ENCODE measurements around the gene LAMC1. TPM values are rescaled to one million over a fixed set of nuclear protein-coding genes. Genes with fewer than 3 reads are reported as not detected.

Gene LAMC1
- total RNA-seq, 2 experiments from 2014 or later: not detected

DNA sequence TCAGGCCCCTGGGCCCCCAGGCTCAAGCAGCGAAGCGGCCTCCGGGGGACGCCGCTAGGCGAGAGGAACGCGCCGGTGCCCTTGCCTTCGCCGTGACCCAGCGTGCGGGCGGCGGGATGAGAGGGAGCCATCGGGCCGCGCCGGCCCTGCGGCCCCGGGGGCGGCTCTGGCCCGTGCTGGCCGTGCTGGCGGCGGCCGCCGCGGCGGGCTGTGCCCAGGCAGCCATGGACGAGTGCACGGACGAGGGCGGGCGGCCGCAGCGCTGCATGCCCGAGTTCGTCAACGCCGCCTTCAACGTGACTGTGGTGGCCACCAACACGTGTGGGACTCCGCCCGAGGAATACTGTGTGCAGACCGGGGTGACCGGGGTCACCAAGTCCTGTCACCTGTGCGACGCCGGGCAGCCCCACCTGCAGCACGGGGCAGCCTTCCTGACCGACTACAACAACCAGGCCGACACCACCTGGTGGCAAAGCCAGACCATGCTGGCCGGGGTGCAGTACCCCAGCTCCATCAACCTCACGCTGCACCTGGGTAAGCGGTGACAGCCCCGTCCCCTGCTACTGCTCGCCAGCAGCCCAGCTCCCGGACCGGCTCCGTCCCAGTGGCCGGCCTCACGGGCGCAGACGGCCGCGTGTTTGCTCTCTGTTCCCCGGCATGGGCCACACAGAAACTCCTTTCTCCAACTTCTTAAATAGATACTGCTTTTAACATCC lies 539 bp downstream of the LAMC1 start:
- H3K36me3 Mint-ChIP-seq (ENCODE audit: low read depth): no peaks in the 10 kb centered on the region
- ChIA-PET POLR2A (no interaction called here), CTCF (no interaction called here)
- H3K9me3 Mint-ChIP-seq (ENCODE audit: insufficient read depth): no peaks in the 10 kb centered on the region
- H3K4me3 Mint-ChIP-seq: peak overlapping the region; percentile 62
- peak; percentile 42 for DNase-seq
- ATAC-seq: peak; percentile 73
- peaks cover 62% of the 10 kb centered on the region for H3K27me3 Mint-ChIP-seq (ENCODE audit: low read depth)
- H3K4me1 Mint-ChIP-seq (ENCODE audit: low read depth): peaks cover 11% of the 10 kb centered on the region
- peak overlapping the region; percentile 33 for H3K27ac Mint-ChIP-seq

DNA sequence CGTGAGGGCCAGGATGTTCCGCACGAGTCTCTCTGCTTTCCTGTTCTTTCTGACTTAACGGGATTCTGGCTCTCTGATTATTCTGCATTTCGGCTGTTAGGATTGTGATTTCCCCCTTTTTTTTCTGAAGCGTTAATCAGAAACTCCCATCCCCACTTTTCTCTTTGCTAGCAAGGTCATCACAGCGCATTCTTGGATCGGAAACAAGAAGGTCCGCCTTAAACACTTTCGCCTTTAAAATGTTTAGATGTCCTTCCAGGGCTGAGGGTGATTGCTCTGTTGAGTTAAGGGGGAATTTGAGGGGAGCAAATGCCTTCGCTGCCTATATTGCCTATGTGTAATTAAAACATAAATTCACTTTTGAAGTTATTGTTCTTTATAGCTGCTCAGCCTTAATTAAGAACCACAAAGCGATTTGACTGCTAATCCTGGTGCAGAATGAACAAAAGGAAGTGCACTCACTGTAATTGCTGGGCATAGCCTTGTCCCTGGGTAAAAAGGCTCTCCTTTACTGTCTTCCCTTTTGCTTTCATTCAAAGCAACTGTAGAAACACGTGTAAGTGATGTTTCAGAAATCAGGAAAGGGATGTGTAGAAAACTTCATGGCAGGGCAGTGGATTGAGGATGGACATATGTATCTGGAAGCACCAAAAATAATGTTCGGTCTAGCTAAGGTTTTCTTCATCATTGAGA lies 1.2 kb downstream of the LAMC1 start:
- Mint-ChIP-seq H3K36me3 (ENCODE audit: low read depth) (no peaks in the 10 kb centered on the region), H3K27me3 (ENCODE audit: low read depth) (peaks cover 69% of the 10 kb centered on the region), H3K9me3 (ENCODE audit: insufficient read depth) (no peaks in the 10 kb centered on the region), H3K27ac (peak overlapping the region; percentile 33), H3K4me3 (peak overlapping the region; percentile 62), H3K4me1 (ENCODE audit: low read depth) (peaks cover 11% of the 10 kb centered on the region)
- no peak for DNase-seq
- CTCF ChIA-PET: interaction anchor here (0.7 kb wide), 1 partner anchor 62 kb away, joined by 3 read pairs; no protein-coding TSS in a partner anchor
- POLR2A ChIA-PET: no interaction called here
- ATAC-seq: no peak

DNA sequence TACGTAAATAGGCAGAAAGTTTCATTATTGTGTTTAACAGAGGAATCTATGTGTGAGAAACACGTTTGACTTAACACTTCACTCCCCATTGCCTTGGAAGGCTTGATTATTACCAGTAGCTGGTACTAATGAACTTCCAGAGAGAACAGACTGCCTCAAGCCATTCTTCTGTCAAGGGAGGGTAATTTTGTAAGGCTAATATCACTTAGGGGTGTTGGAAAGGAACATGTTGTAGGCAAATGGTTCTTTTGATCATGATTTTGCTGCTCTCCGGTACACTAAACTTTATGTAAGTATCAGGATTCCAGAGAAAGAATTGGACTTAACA lies 1.8 kb downstream of the LAMC1 start:
- CTCF ChIA-PET: interaction anchor here (0.7 kb wide), 1 partner anchor 62 kb away, joined by 3 read pairs; no protein-coding TSS in a partner anchor
- DNase-seq (no peak), ATAC-seq (no peak)
- Mint-ChIP-seq H3K27me3 (ENCODE audit: low read depth) (peaks cover 72% of the 10 kb centered on the region), H3K4me3 (no peak overlapping the region), H3K27ac (no peak overlapping the region), H3K36me3 (ENCODE audit: low read depth) (no peaks in the 10 kb centered on the region), H3K9me3 (ENCODE audit: insufficient read depth) (no peaks in the 10 kb centered on the region), H3K4me1 (ENCODE audit: low read depth) (peaks cover 11% of the 10 kb centered on the region)
- POLR2A ChIA-PET: no interaction called here

DNA sequence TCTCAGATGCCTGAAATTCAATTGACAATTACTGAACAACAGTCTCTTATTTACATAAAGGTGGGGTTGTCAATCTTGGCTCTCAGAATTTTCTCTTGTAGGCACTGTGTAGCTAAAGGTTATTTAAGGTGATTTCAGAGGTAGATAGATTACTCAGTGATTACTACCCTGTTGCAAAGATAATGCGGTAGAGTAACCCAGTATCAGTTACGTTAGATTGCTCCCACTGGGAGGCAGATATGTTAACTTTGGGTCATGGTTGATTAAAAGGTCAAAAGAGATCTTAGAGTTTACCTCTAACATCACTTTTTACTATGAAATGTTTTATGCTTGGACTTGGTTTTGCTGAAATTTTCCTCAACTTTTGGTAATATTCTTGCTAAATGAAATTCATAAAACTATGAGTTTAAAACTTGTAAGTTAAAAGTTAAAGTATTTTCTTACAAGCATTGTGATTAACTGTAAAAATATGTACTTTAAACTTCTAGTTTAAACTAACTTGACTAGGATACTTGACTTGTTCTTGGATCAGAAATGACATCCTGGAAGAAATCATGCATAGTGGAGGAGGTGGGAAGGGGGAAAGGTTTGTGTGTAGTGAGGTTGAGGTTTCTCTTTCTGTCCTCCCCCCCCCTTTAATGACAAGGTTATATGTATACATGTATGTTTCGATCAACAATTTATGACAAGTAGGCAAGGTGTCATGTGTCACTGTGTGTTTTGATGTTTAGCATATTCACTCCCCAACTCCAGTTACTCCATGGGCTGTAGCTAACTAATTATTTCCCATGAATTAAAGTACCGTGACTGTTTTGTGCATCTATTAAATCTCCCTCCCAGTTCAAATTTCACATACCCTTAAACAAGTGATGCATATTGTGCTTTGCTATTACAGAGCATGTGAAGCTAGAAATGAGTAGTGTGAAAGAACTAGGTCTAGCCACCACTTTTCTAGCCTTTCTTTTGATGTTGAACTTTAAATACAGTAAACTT lies 2.9 kb downstream of the LAMC1 start:
- Mint-ChIP-seq H3K27ac (no peak overlapping the region), H3K4me3 (no peak overlapping the region), H3K36me3 (ENCODE audit: low read depth) (no peaks in the 10 kb centered on the region), H3K9me3 (ENCODE audit: insufficient read depth) (no peaks in the 10 kb centered on the region), H3K27me3 (ENCODE audit: low read depth) (peaks cover 73% of the 10 kb centered on the region), H3K4me1 (ENCODE audit: low read depth) (peaks cover 11% of the 10 kb centered on the region)
- ChIA-PET CTCF (no interaction called here), POLR2A (interaction anchor here (0.6 kb wide), 1 partner anchor 177 kb away, joined by 3 read pairs; no protein-coding TSS in a partner anchor)
- DNase-seq (no peak), ATAC-seq (no peak)

DNA sequence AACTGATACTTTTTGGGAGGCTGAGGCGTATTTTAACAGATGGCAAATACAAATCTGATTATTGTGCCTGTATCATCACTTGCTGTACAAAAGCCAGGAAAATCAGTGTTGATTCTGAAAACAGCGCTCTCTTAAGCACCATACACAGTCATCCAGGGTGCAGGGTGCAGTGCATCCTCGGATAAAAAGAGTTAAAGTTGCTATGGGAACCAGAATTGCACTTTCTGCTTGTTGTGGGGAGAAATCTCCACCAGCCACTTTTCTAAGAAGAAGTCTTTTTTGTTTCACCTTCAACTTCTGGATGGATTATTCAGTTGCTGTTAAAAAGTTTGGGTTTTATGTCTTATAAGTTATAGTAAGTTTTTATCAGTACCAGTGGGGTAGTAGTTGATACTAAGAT lies 3.8 kb downstream of the LAMC1 start:
- POLR2A ChIA-PET: interaction anchor here (0.6 kb wide), 1 partner anchor 176 kb away, joined by 3 read pairs; no protein-coding TSS in a partner anchor

DNA sequence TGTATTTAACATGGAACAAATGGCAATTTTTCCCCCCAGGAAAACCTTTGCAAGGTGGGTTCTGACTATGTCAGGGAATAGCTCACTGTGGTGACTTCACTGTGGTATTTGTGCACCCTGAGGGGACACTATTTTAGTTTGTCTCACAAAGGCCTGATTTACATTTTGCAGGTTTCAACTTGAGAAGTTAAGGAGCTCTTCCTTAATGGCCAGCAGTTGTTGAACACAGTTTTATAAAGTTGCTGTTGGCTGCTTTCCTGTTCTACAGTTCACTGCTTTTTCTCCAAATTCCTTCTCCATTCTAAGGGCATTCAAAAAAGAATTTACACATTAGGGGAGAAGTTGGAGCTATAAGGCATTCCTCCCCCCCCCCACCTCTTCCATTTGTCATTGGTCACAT lies 4.6 kb downstream of the LAMC1 start:
- H3K27ac Mint-ChIP-seq: no peak overlapping the region
- H3K4me1 Mint-ChIP-seq (ENCODE audit: low read depth): peaks cover 7% of the 10 kb centered on the region
- ChIA-PET POLR2A (interaction anchor here (0.5 to 0.6 kb wide), 2 partner anchors 138 to 491 kb away, joined by 3 read pairs; no protein-coding TSS in a partner anchor), CTCF (interaction anchor here (0.9 to 1.0 kb wide), 2 partner anchors 9 to 32 kb away, joined by 3 read pairs; no protein-coding TSS in a partner anchor)
- ATAC-seq: no peak
- no peaks in the 10 kb centered on the region for H3K9me3 Mint-ChIP-seq (ENCODE audit: insufficient read depth)
- no peak for DNase-seq
- H3K36me3 Mint-ChIP-seq (ENCODE audit: low read depth): no peaks in the 10 kb centered on the region
- peaks cover 67% of the 10 kb centered on the region for H3K27me3 Mint-ChIP-seq (ENCODE audit: low read depth)
- H3K4me3 Mint-ChIP-seq: no peak overlapping the region

More for the DNA sequence above, 3.8 kb downstream of the LAMC1 start:
- peaks cover 11% of the 10 kb centered on the region for H3K4me1 Mint-ChIP-seq (ENCODE audit: low read depth)
- CTCF ChIA-PET: interaction anchor here (1.0 kb wide), 1 partner anchor 8 kb away, joined by 3 read pairs; no protein-coding TSS in a partner anchor
- no peaks in the 10 kb centered on the region for H3K9me3 Mint-ChIP-seq (ENCODE audit: insufficient read depth)
- H3K36me3 Mint-ChIP-seq (ENCODE audit: low read depth): no peaks in the 10 kb centered on the region
- DNase-seq: no peak
- H3K4me3 Mint-ChIP-seq: no peak overlapping the region
- H3K27ac Mint-ChIP-seq: no peak overlapping the region
- ATAC-seq: no peak
- peaks cover 73% of the 10 kb centered on the region for H3K27me3 Mint-ChIP-seq (ENCODE audit: low read depth)

DNA sequence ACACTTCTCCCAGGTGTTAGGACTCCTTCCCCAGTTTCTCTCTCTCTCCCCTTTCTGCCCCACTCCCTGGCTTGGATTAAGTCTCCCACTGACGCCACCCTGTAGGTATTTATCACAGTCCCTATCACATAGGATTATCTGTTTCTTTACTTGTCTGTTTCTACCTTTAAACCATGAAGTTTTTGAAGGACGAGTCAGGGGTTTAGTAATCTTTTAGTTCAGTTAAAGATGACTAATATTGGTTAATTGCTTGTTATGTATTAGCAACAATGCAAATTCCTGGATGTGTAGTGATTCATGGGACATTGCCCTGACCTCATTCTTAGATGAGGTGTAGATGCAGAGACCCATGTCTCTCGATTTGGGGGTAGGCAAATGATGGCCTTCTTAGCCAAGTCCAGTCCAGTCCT lies 6.4 kb downstream of the LAMC1 start:
- peaks cover 11% of the 10 kb centered on the region for H3K4me1 Mint-ChIP-seq (ENCODE audit: low read depth)
- DNase-seq (no peak), ATAC-seq (no peak)
- H3K36me3 Mint-ChIP-seq (ENCODE audit: low read depth): no peaks in the 10 kb centered on the region
- no peaks in the 10 kb centered on the region for H3K9me3 Mint-ChIP-seq (ENCODE audit: insufficient read depth)
- peaks cover 66% of the 10 kb centered on the region for H3K27me3 Mint-ChIP-seq (ENCODE audit: low read depth)
- H3K27ac Mint-ChIP-seq: no peak overlapping the region
- POLR2A ChIA-PET: interaction anchor here (1.3 kb wide), 1 partner anchor 10 kb away, joined by 3 read pairs; no protein-coding TSS in a partner anchor
- H3K4me3 Mint-ChIP-seq: no peak overlapping the region
- CTCF ChIA-PET: no interaction called here

DNA sequence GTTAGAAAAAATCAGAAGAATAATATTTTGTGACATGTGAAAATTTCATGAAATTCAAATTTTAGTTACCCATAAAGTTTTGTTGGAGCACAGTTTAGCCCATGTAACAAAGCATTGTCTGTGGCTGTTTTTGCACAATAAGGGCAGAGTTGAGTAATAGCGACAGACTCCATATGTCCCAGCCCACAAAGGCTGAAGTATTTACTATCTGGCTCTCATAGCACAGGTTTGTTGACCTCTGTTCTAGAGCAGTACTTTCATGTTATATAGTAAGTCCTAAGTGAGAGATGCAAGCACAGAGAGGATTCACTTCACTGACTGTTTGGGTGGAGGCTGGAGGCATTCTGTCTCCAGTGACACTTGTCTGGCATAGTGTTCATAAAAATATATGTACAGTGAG lies 6.8 kb downstream of the LAMC1 start:
- Mint-ChIP-seq H3K27ac (no peak overlapping the region), H3K36me3 (ENCODE audit: low read depth) (no peaks in the 10 kb centered on the region)

DNA sequence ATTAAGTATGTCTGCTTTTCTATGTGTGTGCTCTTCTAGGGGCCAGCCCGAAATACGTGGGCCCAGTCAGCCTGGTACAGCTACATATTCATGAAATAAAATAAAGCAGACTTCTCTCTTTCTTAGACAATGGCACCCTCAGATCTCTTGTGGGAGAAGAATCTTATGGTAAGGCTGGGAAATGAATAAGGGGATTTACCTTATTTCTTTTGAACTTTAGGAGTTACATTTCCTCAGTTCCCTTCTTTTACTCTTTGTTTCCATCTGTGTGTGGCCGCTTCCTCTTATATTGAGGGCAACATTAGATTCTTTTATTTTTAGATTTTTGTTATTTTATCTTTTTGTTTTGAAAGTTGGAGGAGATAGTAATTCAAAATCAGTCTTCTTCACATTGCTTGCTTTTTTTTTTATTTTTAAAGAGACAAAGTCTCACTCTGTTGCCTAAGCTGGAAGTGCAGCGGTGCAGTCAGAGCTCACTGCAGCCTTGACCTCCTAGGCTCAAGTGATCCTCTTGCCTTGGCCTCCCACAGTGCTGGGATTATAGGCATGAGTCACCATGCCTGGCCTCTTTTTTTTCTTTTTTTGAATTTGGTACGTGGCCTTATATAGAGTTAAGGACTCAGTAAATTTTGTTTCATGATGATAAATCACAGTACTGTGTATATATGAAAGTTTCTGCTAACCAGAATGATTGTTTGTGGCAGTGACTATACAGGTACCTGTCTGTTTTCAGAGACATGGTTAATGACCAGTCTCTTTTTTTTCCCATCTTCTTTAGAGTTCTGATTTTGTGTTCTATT lies 9.1 kb downstream of the LAMC1 start:
- ATAC-seq (no peak), DNase-seq (no peak)
- H3K4me1 Mint-ChIP-seq (ENCODE audit: low read depth): peaks cover 11% of the 10 kb centered on the region
- H3K36me3 Mint-ChIP-seq (ENCODE audit: low read depth): no peaks in the 10 kb centered on the region
- no peak overlapping the region for H3K27ac Mint-ChIP-seq
- CTCF ChIA-PET: interaction anchor here (1.0 kb wide), 1 partner anchor 15 kb away, joined by 3 read pairs; no protein-coding TSS in a partner anchor
- POLR2A ChIA-PET: no interaction called here
- H3K9me3 Mint-ChIP-seq (ENCODE audit: insufficient read depth): no peaks in the 10 kb centered on the region
- peaks cover 57% of the 10 kb centered on the region for H3K27me3 Mint-ChIP-seq (ENCODE audit: low read depth)
- no peak overlapping the region for H3K4me3 Mint-ChIP-seq

More for the DNA sequence above, 6.8 kb downstream of the LAMC1 start:
- POLR2A ChIA-PET: no interaction called here
- DNase-seq: no peak
- CTCF ChIA-PET: no interaction called here
- Mint-ChIP-seq H3K9me3 (ENCODE audit: insufficient read depth) (no peaks in the 10 kb centered on the region), H3K27me3 (ENCODE audit: low read depth) (peaks cover 65% of the 10 kb centered on the region), H3K4me1 (ENCODE audit: low read depth) (peaks cover 11% of the 10 kb centered on the region), H3K4me3 (no peak overlapping the region)
- ATAC-seq: no peak

DNA sequence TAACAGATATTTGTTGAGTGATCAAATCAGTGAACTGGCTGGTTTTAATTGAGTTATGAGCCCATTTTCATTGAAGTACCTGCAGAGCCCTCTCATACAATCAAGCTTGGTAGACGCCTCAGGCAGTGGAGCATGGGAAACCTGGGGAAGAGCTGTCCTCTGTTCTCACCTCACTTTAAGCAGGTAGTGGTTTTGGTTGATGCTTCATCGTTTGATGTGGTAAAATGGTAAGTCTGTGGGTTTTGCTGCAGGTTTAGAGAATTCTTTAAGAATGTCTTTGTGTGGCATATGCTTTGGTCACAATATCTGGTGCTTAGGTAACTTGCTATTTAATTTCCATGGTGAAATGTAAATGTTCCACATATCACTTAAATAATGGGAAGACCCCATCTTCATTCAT lies 10.0 kb downstream of the LAMC1 start:
- ChIA-PET CTCF (no interaction called here), POLR2A (no interaction called here)
- Mint-ChIP-seq H3K36me3 (ENCODE audit: low read depth) (no peaks in the 10 kb centered on the region), H3K27me3 (ENCODE audit: low read depth) (peaks cover 56% of the 10 kb centered on the region), H3K9me3 (ENCODE audit: insufficient read depth) (no peaks in the 10 kb centered on the region), H3K27ac (peak overlapping the region; percentile 34), H3K4me3 (peak overlapping the region; percentile 34), H3K4me1 (ENCODE audit: low read depth) (peaks cover 11% of the 10 kb centered on the region)
- peak; percentile 63 for DNase-seq
- ATAC-seq: peak; percentile 79

DNA sequence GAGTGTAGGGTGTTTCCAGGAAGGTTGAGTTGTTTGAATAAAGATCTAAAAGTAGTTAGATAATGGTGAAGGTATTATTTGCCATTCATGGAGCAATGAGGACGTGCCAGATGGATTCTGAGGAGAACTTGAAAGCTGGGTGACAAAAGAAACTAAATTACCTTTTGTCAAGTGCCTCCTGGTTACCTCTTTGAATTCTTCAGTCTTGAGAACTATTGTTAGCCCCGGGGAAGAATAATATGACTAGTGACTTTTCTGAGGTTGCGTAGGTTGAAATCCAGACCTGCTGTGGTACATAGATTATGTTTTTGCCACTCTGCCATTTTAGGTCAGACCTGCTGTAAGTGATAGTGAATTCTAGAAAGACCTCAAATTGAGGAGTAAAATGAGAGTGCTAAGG lies 11.5 kb downstream of the LAMC1 start:
- Mint-ChIP-seq H3K27ac (peak overlapping the region; percentile 4), H3K36me3 (ENCODE audit: low read depth) (no peaks in the 10 kb centered on the region), H3K4me1 (ENCODE audit: low read depth) (peaks cover 11% of the 10 kb centered on the region), H3K4me3 (no peak overlapping the region), H3K27me3 (ENCODE audit: low read depth) (peaks cover 51% of the 10 kb centered on the region), H3K9me3 (ENCODE audit: insufficient read depth) (no peaks in the 10 kb centered on the region)
- CTCF ChIA-PET: no interaction called here
- POLR2A ChIA-PET: no interaction called here
- no peak for ATAC-seq
- DNase-seq: no peak

Measured in activated CD8-positive, alpha-beta T cell treated with anti-CD3 and anti-CD28 coated beads, Interleukin-2, amount 10 ng/mL, durations not matched to agents 7 days and 5 days (primary cell).